Mammary epithelial cell (primary cell): ENCODE measurements around the gene ZBED4.

Experiments used
- EZH2 ChIP-seq: IDR thresholded peaks from 2 replicates; pipeline ENCODE4 v1.6.1; 2012; ENCODE audit warnings: low read length, inconsistent platforms, borderline replicate concordance
- TF ChIP-seq, protein P1 (sequence below), 2 donors: IDR thresholded peaks in 1 of 2; conservative IDR thresholded peaks in 1 of 2; 2 replicates each; pipeline ENCODE4 v1.5.1; 2011 to 2012; ENCODE audit warnings: inconsistent platforms in 2 of 2, low read length in 2 of 2, mild to moderate bottlenecking in 2 of 2, control low read depth in 1 of 2, low read depth in 1 of 2; ENCODE audit not compliant: insufficient read depth in 1 of 2; ENCODE audit errors: extremely low read depth in 1 of 2

DNA sequence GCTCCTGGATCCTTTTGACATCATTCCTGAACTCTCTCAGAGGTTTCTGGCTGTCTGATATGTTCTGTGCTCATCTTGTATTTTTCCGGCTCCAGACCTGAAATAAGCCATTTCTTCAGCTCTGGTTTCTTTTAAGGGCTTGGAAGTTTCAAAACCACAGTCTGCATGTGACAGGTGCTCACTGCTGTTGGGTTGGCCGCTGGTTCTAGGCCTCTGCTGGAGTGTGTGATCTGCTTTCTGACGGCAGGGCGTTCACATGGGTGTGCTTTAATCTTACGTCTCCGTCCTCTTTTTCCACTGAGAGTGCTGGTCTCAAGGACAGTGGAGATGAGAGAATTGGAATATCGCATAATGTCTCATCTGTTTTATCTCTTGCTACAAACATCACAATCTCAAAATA is 10.3 kb downstream of the ZBED4 start:
- TF ChIP-seq, protein P1, sequence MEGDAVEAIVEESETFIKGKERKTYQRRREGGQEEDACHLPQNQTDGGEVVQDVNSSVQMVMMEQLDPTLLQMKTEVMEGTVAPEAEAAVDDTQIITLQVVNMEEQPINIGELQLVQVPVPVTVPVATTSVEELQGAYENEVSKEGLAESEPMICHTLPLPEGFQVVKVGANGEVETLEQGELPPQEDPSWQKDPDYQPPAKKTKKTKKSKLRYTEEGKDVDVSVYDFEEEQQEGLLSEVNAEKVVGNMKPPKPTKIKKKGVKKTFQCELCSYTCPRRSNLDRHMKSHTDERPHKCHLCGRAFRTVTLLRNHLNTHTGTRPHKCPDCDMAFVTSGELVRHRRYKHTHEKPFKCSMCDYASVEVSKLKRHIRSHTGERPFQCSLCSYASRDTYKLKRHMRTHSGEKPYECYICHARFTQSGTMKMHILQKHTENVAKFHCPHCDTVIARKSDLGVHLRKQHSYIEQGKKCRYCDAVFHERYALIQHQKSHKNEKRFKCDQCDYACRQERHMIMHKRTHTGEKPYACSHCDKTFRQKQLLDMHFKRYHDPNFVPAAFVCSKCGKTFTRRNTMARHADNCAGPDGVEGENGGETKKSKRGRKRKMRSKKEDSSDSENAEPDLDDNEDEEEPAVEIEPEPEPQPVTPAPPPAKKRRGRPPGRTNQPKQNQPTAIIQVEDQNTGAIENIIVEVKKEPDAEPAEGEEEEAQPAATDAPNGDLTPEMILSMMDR (conservative IDR thresholded peaks at IDR 0.05 in 1 of 2, IDR thresholded peaks at IDR 0.05 in 1 of 2; ENCODE audit: extremely low read depth in 1 of 2, insufficient read depth in 1 of 2, low read depth in 1 of 2, low read length in 2 of 2): no peak
- no peak for TF ChIP-seq EZH2
